ENCODE data around the gene SLF2.

SLF2 gene

GRCh38 chr10:101003639-101004206 is 91.0 kb downstream of the SLF2 start:
- DNase-seq (ENCODE audit: low spot score) (no peak), ATAC-seq (ENCODE audit: low read depth) (no peak)
- Histone ChIP-seq H3K36me3 (ENCODE audit: low read depth) (peaks cover 39% of the 10 kb centered on the region), H3K9me3 (ENCODE audit: severe bottlenecking) (no peaks in the 10 kb centered on the region), H3K4me1 (ENCODE audit: insufficient read depth, poor library complexity, severe bottlenecking) (peaks cover 8% of the 10 kb centered on the region), H3K4me3 (ENCODE audit: severe bottlenecking) (no peak overlapping the region), H3K27me3 (ENCODE audit: insufficient read depth, poor library complexity, severe bottlenecking) (no peaks in the 10 kb centered on the region), H3K27ac (ENCODE audit: poor library complexity, severe bottlenecking) (no peak overlapping the region)
- no peak for TF ChIP-seq CTCF (IDR thresholded peaks at IDR 0.05; ENCODE audit: poor library complexity, severe bottlenecking)

GRCh38 chr10:101005361-101005760 is 92.6 kb downstream of the SLF2 start:
- ATAC-seq (ENCODE audit: low read depth) (no peak), DNase-seq (ENCODE audit: low spot score) (no peak)
- no peak for TF ChIP-seq CTCF (IDR thresholded peaks at IDR 0.05; ENCODE audit: poor library complexity, severe bottlenecking)
- Histone ChIP-seq H3K9me3 (ENCODE audit: severe bottlenecking) (no peaks in the 10 kb centered on the region), H3K27me3 (ENCODE audit: insufficient read depth, poor library complexity, severe bottlenecking) (no peaks in the 10 kb centered on the region), H3K27ac (ENCODE audit: poor library complexity, severe bottlenecking) (no peak overlapping the region), H3K36me3 (ENCODE audit: low read depth) (peaks cover 39% of the 10 kb centered on the region), H3K4me1 (ENCODE audit: insufficient read depth, poor library complexity, severe bottlenecking) (peaks cover 8% of the 10 kb centered on the region), H3K4me3 (ENCODE audit: severe bottlenecking) (no peak overlapping the region)

GRCh38 chr10:101005869-101006567 is 93.3 kb downstream of the SLF2 start:
- ATAC-seq (ENCODE audit: low read depth) (no peak), DNase-seq (ENCODE audit: low spot score) (no peak)
- no peaks in the 10 kb centered on the region for H3K27me3 ChIP-seq (ENCODE audit: insufficient read depth, poor library complexity, severe bottlenecking)
- peaks cover 39% of the 10 kb centered on the region for H3K36me3 ChIP-seq (ENCODE audit: low read depth)
- peaks cover 5% of the 10 kb centered on the region for H3K4me1 ChIP-seq (ENCODE audit: insufficient read depth, poor library complexity, severe bottlenecking)
- H3K27ac ChIP-seq (ENCODE audit: poor library complexity, severe bottlenecking): no peak overlapping the region
- H3K4me3 ChIP-seq (ENCODE audit: severe bottlenecking): no peak overlapping the region
- TF ChIP-seq CTCF (IDR thresholded peaks at IDR 0.05; ENCODE audit: poor library complexity, severe bottlenecking): no peak
- H3K9me3 ChIP-seq (ENCODE audit: severe bottlenecking): no peaks in the 10 kb centered on the region

GRCh38 chr10:101006593-101007098 is 93.9 kb downstream of the SLF2 start:
- Histone ChIP-seq H3K4me3 (ENCODE audit: severe bottlenecking) (no peak overlapping the region), H3K9me3 (ENCODE audit: severe bottlenecking) (no peaks in the 10 kb centered on the region), H3K27ac (ENCODE audit: poor library complexity, severe bottlenecking) (no peak overlapping the region), H3K36me3 (ENCODE audit: low read depth) (peaks cover 39% of the 10 kb centered on the region), H3K27me3 (ENCODE audit: insufficient read depth, poor library complexity, severe bottlenecking) (no peaks in the 10 kb centered on the region), H3K4me1 (ENCODE audit: insufficient read depth, poor library complexity, severe bottlenecking) (no peaks in the 10 kb centered on the region)
- TF ChIP-seq CTCF (IDR thresholded peaks at IDR 0.05; ENCODE audit: poor library complexity, severe bottlenecking): no peak
- no peak for ATAC-seq (ENCODE audit: low read depth)
- DNase-seq (ENCODE audit: low spot score): no peak

Measured in RWPE2 (cell line).